H1 (cell line): ENCODE results near the gene IQCH. TPM values are rescaled to one million over a fixed set of nuclear protein-coding genes. Genes with fewer than 3 reads are reported as not detected.

Experiments
- CTCF ChIA-PET: fragments of 300-600 bp; sonication (Branson Sonifier 250); formaldehyde crosslinking; loops from one replicate; lab custom pipeline; 2021; ENCODE audit not compliant: partially characterized antibody; lab: Charles Lee
- POLR2A ChIA-PET: fragments of 300-600 bp; sonication (Branson Sonifier 250); formaldehyde crosslinking; loops from one replicate; lab custom pipeline; 2021; ENCODE audit warnings: inconsistent platforms; ENCODE audit not compliant: partially characterized antibody; lab: Charles Lee
- DNase-seq, 2 experiments: peaks; one replicate each; pipeline versions ENCODE4 v3.0.0 to v3.0.0-alpha.2; 2010 to 2022; ENCODE audit warnings: low spot score in 2 of 2, low read depth in 1 of 2, mixed read lengths in 1 of 2
- FAIRE-seq: peaks from 2 replicates; lab custom pipeline; 2011; peaks lifted over from hg19 to GRCh38; lab: Jason Lieb, UNC
- H2AFZ ChIP-seq: 2 replicates; pipeline ENCODE4 v1.8.1; 2012; ENCODE audit warnings: low read length, inconsistent platforms
- H2AK5ac ChIP-seq: 2 replicates; pipeline ENCODE4 v1.6.1; 2013; ENCODE audit warnings: low read depth, low read length
- H2BK120ac ChIP-seq: replicated peaks from 2 replicates; pipeline ENCODE3; 2013; ENCODE audit warnings: low read depth, low read length, inconsistent platforms
- H2BK12ac ChIP-seq: 2 replicates; pipeline ENCODE4 v1.6.1; 2013; ENCODE audit warnings: low read depth, low read length
- H2BK15ac ChIP-seq: 2 replicates; pipeline ENCODE4 v1.6.1; 2013; ENCODE audit warnings: low read length
- H2BK20ac ChIP-seq: 2 replicates; pipeline ENCODE4 v1.6.1; 2013; ENCODE audit warnings: low read length
- H2BK5ac ChIP-seq: 2 replicates; pipeline ENCODE4 v1.6.1; 2013; ENCODE audit warnings: low read depth, low read length
- H3K14ac ChIP-seq: 2 replicates; pipeline ENCODE4 v1.6.1; 2013; ENCODE audit warnings: inconsistent platforms; ENCODE audit not compliant: insufficient read length
- H3K18ac ChIP-seq: 2 replicates; pipeline ENCODE4 v1.6.1; 2013; ENCODE audit warnings: low read length; ENCODE audit errors: extremely low read depth
- H3K23ac ChIP-seq: 2 replicates; pipeline ENCODE4 v1.6.1; 2013; ENCODE audit warnings: inconsistent platforms; ENCODE audit not compliant: insufficient read length
- H3K23me2 ChIP-seq: 2 replicates; pipeline ENCODE4 v1.6.1; 2013; ENCODE audit warnings: low read depth, low read length
- H3K27ac ChIP-seq: 2 replicates; pipeline ENCODE4 v1.6.1; 2011; ENCODE audit warnings: low read depth, low read length, inconsistent platforms
- H3K27me3 ChIP-seq, 4 experiments: replicated peaks in 1 of 4; 1 replicate in 1 of 4; 2 replicates in 3 of 4; pipeline versions ENCODE4 v1.6.1 to v1.8.1; 2011 to 2013; ENCODE audit warnings: low read length in 3 of 4, mild to moderate bottlenecking in 3 of 4, inconsistent platforms in 2 of 4, mixed read lengths in 2 of 4, moderate library complexity in 1 of 4; ENCODE audit not compliant: control insufficient read depth in 3 of 4, insufficient read depth in 3 of 4; ENCODE audit errors: extremely low read depth in 1 of 4
- H3K36me3 ChIP-seq, 4 experiments: 2 replicates each; pipeline versions ENCODE4 v1.6.1 to v1.8.1; 2011 to 2013; ENCODE audit warnings: mild to moderate bottlenecking in 4 of 4, low read length in 3 of 4, moderate library complexity in 2 of 4, control low read depth in 1 of 4, inconsistent platforms in 1 of 4; ENCODE audit not compliant: insufficient read depth in 4 of 4, control insufficient read depth in 2 of 4
- H3K4ac ChIP-seq: replicated peaks from 2 replicates; pipeline ENCODE3; 2013; ENCODE audit warnings: low read length, low read depth, mixed read lengths, inconsistent platforms; ENCODE audit not compliant: insufficient read length
- H3K4me1 ChIP-seq, 4 experiments: replicated peaks in 1 of 4; 1 replicate in 1 of 4; 2 replicates in 3 of 4; pipeline versions ENCODE4 v1.6.1 to v1.8.1; 2011 to 2013; ENCODE audit warnings: low read length in 3 of 4, inconsistent platforms in 2 of 4, mixed read lengths in 1 of 4; ENCODE audit not compliant: insufficient read depth in 4 of 4, control insufficient read depth in 3 of 4
- H3K4me2 ChIP-seq, 2 experiments: 2 replicates each; pipeline versions ENCODE4 v1.6.1 to v1.8.1; 2011 to 2013; ENCODE audit warnings: low read depth in 2 of 2, low read length in 2 of 2, control low read depth in 1 of 2, inconsistent platforms in 1 of 2, mild to moderate bottlenecking in 1 of 2; ENCODE audit not compliant: insufficient read depth in 1 of 2
- H3K4me3 ChIP-seq, 4 experiments: fragments of 200-600, 300-600 bp in 1 of 4; sonication (generic), shearing (Covaris generic), sonication (Bioruptor Twin) in 1 of 4; 2 replicates each; pipeline versions ENCODE4 v1.5.1 to v1.8.1; 2011 to 2016; ENCODE audit warnings: low read length in 4 of 4, low read depth in 3 of 4, control low read depth in 2 of 4, inconsistent platforms in 2 of 4, mild to moderate bottlenecking in 2 of 4, mixed read lengths in 1 of 4, moderate library complexity in 1 of 4; ENCODE audit not compliant: insufficient read depth in 2 of 4; ENCODE audit errors: extremely low read depth in 1 of 4
- H3K56ac ChIP-seq: replicated peaks from 2 replicates; pipeline ENCODE3; 2013; ENCODE audit warnings: low read depth, mild to moderate bottlenecking, mixed read lengths, low read length, inconsistent platforms; ENCODE audit not compliant: insufficient read length
- H3K79me1 ChIP-seq: 2 replicates; pipeline ENCODE4 v1.6.1; 2013; ENCODE audit warnings: low read depth, low read length, control low read depth
- H3K79me2 ChIP-seq, 2 experiments: 2 replicates each; pipeline versions ENCODE4 v1.6.1 to v1.8.1; 2012 to 2013; ENCODE audit warnings: low read length in 2 of 2, mild to moderate bottlenecking in 2 of 2, inconsistent platforms in 1 of 2; ENCODE audit not compliant: insufficient read depth in 2 of 2, control insufficient read depth in 1 of 2
- H3K9ac ChIP-seq, 4 experiments: replicated peaks in 1 of 4; 1 replicate in 1 of 4; 2 replicates in 3 of 4; pipeline versions ENCODE4 v1.6.1 to v1.8.1; 2011 to 2013; ENCODE audit warnings: low read depth in 3 of 4, low read length in 3 of 4, control low read depth in 2 of 4, mild to moderate bottlenecking in 2 of 4, moderate library complexity in 2 of 4, inconsistent platforms in 1 of 4; ENCODE audit errors: extremely low read depth in 1 of 4
- H3K9me3 ChIP-seq, 2 experiments: 2 replicates each; pipeline versions ENCODE4 v1.6.1 to v1.8.1; 2012 to 2013; ENCODE audit warnings: mild to moderate bottlenecking in 2 of 2, moderate library complexity in 2 of 2, control low read depth in 1 of 2, inconsistent platforms in 1 of 2, low read depth in 1 of 2, low read length in 1 of 2, mixed read lengths in 1 of 2; ENCODE audit not compliant: insufficient read depth in 2 of 2
- H4K20me1 ChIP-seq, 2 experiments: replicated peaks in 1 of 2; 2 replicates each; pipeline versions ENCODE3 to v1.8.1; 2011 to 2013; ENCODE audit warnings: inconsistent platforms in 2 of 2, low read length in 2 of 2, mild to moderate bottlenecking in 1 of 2; ENCODE audit not compliant: insufficient read depth in 2 of 2, control insufficient read depth in 1 of 2
- H4K5ac ChIP-seq: 2 replicates; pipeline ENCODE4 v1.6.1; 2013; ENCODE audit warnings: low read length, low read depth, mixed read lengths, inconsistent platforms; ENCODE audit not compliant: insufficient read length
- H4K8ac ChIP-seq: 2 replicates; pipeline ENCODE4 v1.8.0; 2013; ENCODE audit warnings: mild to moderate bottlenecking, moderate library complexity, low read length, inconsistent platforms; ENCODE audit not compliant: insufficient read depth; ENCODE audit errors: extremely low read depth
- H4K91ac ChIP-seq: replicated peaks from 2 replicates; pipeline ENCODE3; 2013; ENCODE audit warnings: low read length, mixed read lengths, inconsistent platforms; ENCODE audit not compliant: insufficient read length
- CEBPB ChIP-seq: IDR thresholded peaks from 2 replicates; pipeline ENCODE4 v1.6.1; 2012; ENCODE audit warnings: low read depth, low read length
- CREB1 ChIP-seq: IDR thresholded peaks from 2 replicates; pipeline ENCODE4 v1.6.1; 2012; ENCODE audit warnings: inconsistent platforms
- EP300 ChIP-seq, 2 experiments: IDR thresholded peaks; 1 replicate in 1 of 2; 2 replicates in 1 of 2; pipeline ENCODE4 v1.6.1; 2011 to 2012; ENCODE audit warnings: low read depth in 2 of 2, low read length in 2 of 2, mild to moderate bottlenecking in 2 of 2, borderline replicate concordance in 1 of 2, inconsistent platforms in 1 of 2, moderate library complexity in 1 of 2
- EZH2 ChIP-seq: fragments of 200-600 bp; sonication (generic); IDR thresholded peaks from 2 replicates; pipeline ENCODE4 v1.7.1; 2012; ENCODE audit warnings: low read depth, mild to moderate bottlenecking, moderate library complexity, low read length, inconsistent platforms; ENCODE audit not compliant: severe bottlenecking
- JUN ChIP-seq: IDR thresholded peaks from 2 replicates; pipeline ENCODE4 v1.6.1; 2011; ENCODE audit warnings: low read depth, mild to moderate bottlenecking, improper control_type of control experiment, low read length
- JUND ChIP-seq: IDR thresholded peaks from 2 replicates; pipeline ENCODE4 v1.6.1; 2011; ENCODE audit warnings: mild to moderate bottlenecking, improper control_type of control experiment, low read length
- MAX ChIP-seq: IDR thresholded peaks from 2 replicates; pipeline ENCODE4 v1.6.1; 2012; ENCODE audit warnings: inconsistent platforms
- PHF8 ChIP-seq: fragments of 200-600 bp; sonication (generic); conservative IDR thresholded peaks from 2 replicates; pipeline ENCODE4 v1.7.1; 2012; ENCODE audit warnings: low read depth, mild to moderate bottlenecking, inconsistent platforms, low read length, moderate library complexity
- RBBP5 ChIP-seq: IDR thresholded peaks from 2 replicates; pipeline ENCODE4 v1.7.1; 2012; ENCODE audit warnings: low read depth, mild to moderate bottlenecking, inconsistent platforms, low read length, moderate library complexity, borderline replicate concordance
- SP1 ChIP-seq: IDR thresholded peaks from 2 replicates; pipeline ENCODE4 v1.6.1; 2011; ENCODE audit warnings: low read depth, low read length
- polyA plus RNA-seq, 7 experiments: library from polyadenylated mRNA; depleted of rRNA in 3 of 7; stranded (reverse) in 5 of 7; unstranded in 2 of 7; fragments of >200 nt in 5 of 7; fragments of 200-250 nt in 2 of 7; gene quantifications; 1 replicate in 5 of 7; 2 replicates in 1 of 7; 4 replicates in 1 of 7; pipeline versions ENCODE4 v1.2.1 to v1.2.3, GENCODE V29; 2011 to 2013; ENCODE audit warnings: missing spikeins in 2 of 7, mixed read lengths in 2 of 7
- total RNA-seq: library from RNA; stranded (reverse); fragmentation: NEBNext Ultra II Directional; extraction: Animal tissue kit (Norgen Biotek cat#: 25700); gene quantifications from 2 replicates; pipeline ENCODE4 v1.2.1, GENCODE V29; 2021
- TF ChIP-seq, protein P1 (sequence below), 3 experiments: IDR thresholded peaks; 1 replicate in 2 of 3; 2 replicates in 1 of 3; pipeline versions ENCODE4 v1.5.1 to v1.6.1; 2011; ENCODE audit warnings: low read length in 3 of 3, mild to moderate bottlenecking in 3 of 3, inconsistent platforms in 2 of 3, low read depth in 1 of 3, moderate library complexity in 1 of 3; ENCODE audit not compliant: insufficient read depth in 1 of 3; ENCODE audit errors: control extremely low read depth in 1 of 3

The IQCH gene
- total and polyA plus RNA-seq, 2 of the 8 experiments (the other 6 are each of a cell fraction or from before 2014, with no cell fraction given), result 0.60 to 1.9 TPM

- no peak overlapping the region for H2BK20ac ChIP-seq
- POLR2A ChIA-PET, result no interaction called here
- 0 out of 4 replicates have a peak, but pooled peaks cover 0 to 2% of the 10 kb centered on the region in 2 experiments for H3K9me3 ChIP-seq
- H3K36me3 ChIP-seq, result no peaks in the 10 kb centered on the region
- TF ChIP-seq JUN (no peak), MAX (no peak), PHF8 (no peak), SP1 (no peak), JUND (no peak), EP300 (IDR thresholded peaks at IDR 0.05; ENCODE audit: borderline replicate concordance in 1 of 2, low read depth in 2 of 2, low read length in 2 of 2) (no peak), CREB1 (no peak), EZH2 (no peak), CEBPB (no peak), RBBP5 (no peak)
- TF ChIP-seq, protein P1, sequence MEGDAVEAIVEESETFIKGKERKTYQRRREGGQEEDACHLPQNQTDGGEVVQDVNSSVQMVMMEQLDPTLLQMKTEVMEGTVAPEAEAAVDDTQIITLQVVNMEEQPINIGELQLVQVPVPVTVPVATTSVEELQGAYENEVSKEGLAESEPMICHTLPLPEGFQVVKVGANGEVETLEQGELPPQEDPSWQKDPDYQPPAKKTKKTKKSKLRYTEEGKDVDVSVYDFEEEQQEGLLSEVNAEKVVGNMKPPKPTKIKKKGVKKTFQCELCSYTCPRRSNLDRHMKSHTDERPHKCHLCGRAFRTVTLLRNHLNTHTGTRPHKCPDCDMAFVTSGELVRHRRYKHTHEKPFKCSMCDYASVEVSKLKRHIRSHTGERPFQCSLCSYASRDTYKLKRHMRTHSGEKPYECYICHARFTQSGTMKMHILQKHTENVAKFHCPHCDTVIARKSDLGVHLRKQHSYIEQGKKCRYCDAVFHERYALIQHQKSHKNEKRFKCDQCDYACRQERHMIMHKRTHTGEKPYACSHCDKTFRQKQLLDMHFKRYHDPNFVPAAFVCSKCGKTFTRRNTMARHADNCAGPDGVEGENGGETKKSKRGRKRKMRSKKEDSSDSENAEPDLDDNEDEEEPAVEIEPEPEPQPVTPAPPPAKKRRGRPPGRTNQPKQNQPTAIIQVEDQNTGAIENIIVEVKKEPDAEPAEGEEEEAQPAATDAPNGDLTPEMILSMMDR (IDR thresholded peaks at IDR 0.05; ENCODE audit: control extremely low read depth in 1 of 3, insufficient read depth in 1 of 3, low read depth in 1 of 3, low read length in 3 of 3), result no peak
- H3K9ac ChIP-seq, result no peak overlapping the region
- no peak overlapping the region for H3K18ac ChIP-seq
- FAIRE-seq (no peak), DNase-seq (no peak)
- no peaks in the 10 kb centered on the region for H3K27me3 ChIP-seq
- no peak overlapping the region for H2BK5ac ChIP-seq
- H4K5ac ChIP-seq, result no peak overlapping the region
- no peaks in the 10 kb centered on the region for H3K79me2 ChIP-seq
- no peak overlapping the region for H2BK120ac ChIP-seq
- H4K8ac ChIP-seq, result no peak overlapping the region
- H3K27ac ChIP-seq, result no peak overlapping the region
- no peaks in the 10 kb centered on the region for H4K20me1 ChIP-seq
- H2AFZ ChIP-seq, result no peak overlapping the region
- CTCF ChIA-PET, result interaction anchor here (1.2 kb wide), 1 partner anchor 314 kb away, joined by 3 read pairs; no protein-coding TSS in a partner anchor
- no peak overlapping the region for H3K14ac ChIP-seq
- H2BK15ac ChIP-seq, result no peak overlapping the region
- no peak overlapping the region for H2AK5ac ChIP-seq
- no peaks in the 10 kb centered on the region for H3K79me1 ChIP-seq
- H3K4me3 ChIP-seq, result no peak overlapping the region
- H3K56ac ChIP-seq, result no peak overlapping the region
- H3K4me1 ChIP-seq, result no peaks in the 10 kb centered on the region
- no peaks in the 10 kb centered on the region for H3K23me2 ChIP-seq
- H4K91ac ChIP-seq, result no peak overlapping the region
- no peak overlapping the region for H3K4me2 ChIP-seq
- no peak overlapping the region for H3K4ac ChIP-seq
- H2BK12ac ChIP-seq, result no peak overlapping the region
- H3K23ac ChIP-seq, result no peak overlapping the region
Measured at GRCh38 chr15:67327737-67328136, 73.2 kb downstream of the IQCH start.
